Measurements from ENCODE around the gene PPP2R2B. TPM values are rescaled to one million over a fixed set of nuclear protein-coding genes. Genes with fewer than 3 reads are reported as not detected.

PPP2R2B gene
- total RNA-seq, 1 experiment from 2014 or later, result not detected

DNA sequence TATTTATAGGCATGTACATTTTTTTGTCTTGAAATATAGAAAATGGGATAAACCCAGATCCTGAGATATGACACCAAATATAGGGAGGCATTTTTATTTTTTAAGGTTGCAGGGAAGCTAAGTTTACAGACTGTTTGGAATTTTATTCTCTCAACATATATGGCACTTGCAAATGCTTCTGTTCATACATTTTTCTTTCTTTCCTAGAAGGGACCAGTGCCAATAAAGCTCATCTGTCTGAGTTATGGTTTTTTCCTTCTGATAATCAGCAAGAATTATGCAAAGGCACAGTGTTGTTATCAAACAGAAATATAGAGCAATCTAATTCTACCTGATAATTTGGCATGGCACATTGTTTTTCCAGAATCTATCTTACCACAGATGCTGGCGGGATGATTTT is 205.7 kb downstream of the PPP2R2B start:
- Histone ChIP-seq H3K27me3 (ENCODE audit: insufficient read depth, low read length) (peaks cover 9% of the 10 kb centered on the region; the same call in 1 of the 2 replicates), H3K4me1 (ENCODE audit: control insufficient read depth in 1 of 2, insufficient read depth in 2 of 2, low read length in 2 of 2) (no peaks in the 10 kb centered on the region), H3K4me2 (ENCODE audit: low read length) (no peak overlapping the region), H3K27ac (ENCODE audit: low read depth, low read length) (no peak overlapping the region), H3K9me2 (ENCODE audit: insufficient read depth) (no peaks in the 10 kb centered on the region), H2AFZ (ENCODE audit: low read depth, low read length, poor library complexity, severe bottlenecking) (no peak overlapping the region), H4K20me1 (ENCODE audit: insufficient read depth) (no peaks in the 10 kb centered on the region), H3K9ac (ENCODE audit: low read length) (no peak overlapping the region), H3K36me3 (ENCODE audit: control insufficient read depth in 1 of 2, insufficient read depth in 2 of 2, low read length in 2 of 2) (no peaks in the 10 kb centered on the region), H3K9me3 (ENCODE audit: control insufficient read depth in 1 of 2, insufficient read depth in 1 of 2, low read depth in 1 of 2, low read length in 2 of 2) (no peaks in the 10 kb centered on the region), H3K4me3 (replicated peaks in 1 of 2; ENCODE audit: low read depth in 1 of 2, low read length in 2 of 2) (no peak overlapping the region), H3K79me2 (ENCODE audit: insufficient read depth, low read length) (no peaks in the 10 kb centered on the region)
- RAD21 ChIA-PET (ENCODE audit: low non-redundant PET in 1 of 2, low total read pairs in 2 of 2, uncharacterized antibody in 2 of 2, unreplicated experiment in 2 of 2), result no interaction called here
- POLR2A ChIA-PET, result no interaction called here
- intact Hi-C loops (cut with micrococcal nuclease), result no loop called here
- TF ChIP-seq ZNF274 (IDR thresholded peaks at IDR 0.05; ENCODE audit: low read depth, low read length), result no peak
- no peak for TF ChIP-seq SP1 (IDR thresholded peaks at IDR 0.05; ENCODE audit: low read depth)
- TF ChIP-seq JUND (IDR thresholded peaks at IDR 0.05), result no peak
- TF ChIP-seq EZH2 (IDR thresholded peaks at IDR 0.05), result no peak
- no peak for TF ChIP-seq RAD21 (IDR thresholded peaks at IDR 0.05; ENCODE audit: low read depth)
- TF ChIP-seq CEBPB (IDR thresholded peaks at IDR 0.05; ENCODE audit: low read depth), result no peak
- TF ChIP-seq, protein P1, sequence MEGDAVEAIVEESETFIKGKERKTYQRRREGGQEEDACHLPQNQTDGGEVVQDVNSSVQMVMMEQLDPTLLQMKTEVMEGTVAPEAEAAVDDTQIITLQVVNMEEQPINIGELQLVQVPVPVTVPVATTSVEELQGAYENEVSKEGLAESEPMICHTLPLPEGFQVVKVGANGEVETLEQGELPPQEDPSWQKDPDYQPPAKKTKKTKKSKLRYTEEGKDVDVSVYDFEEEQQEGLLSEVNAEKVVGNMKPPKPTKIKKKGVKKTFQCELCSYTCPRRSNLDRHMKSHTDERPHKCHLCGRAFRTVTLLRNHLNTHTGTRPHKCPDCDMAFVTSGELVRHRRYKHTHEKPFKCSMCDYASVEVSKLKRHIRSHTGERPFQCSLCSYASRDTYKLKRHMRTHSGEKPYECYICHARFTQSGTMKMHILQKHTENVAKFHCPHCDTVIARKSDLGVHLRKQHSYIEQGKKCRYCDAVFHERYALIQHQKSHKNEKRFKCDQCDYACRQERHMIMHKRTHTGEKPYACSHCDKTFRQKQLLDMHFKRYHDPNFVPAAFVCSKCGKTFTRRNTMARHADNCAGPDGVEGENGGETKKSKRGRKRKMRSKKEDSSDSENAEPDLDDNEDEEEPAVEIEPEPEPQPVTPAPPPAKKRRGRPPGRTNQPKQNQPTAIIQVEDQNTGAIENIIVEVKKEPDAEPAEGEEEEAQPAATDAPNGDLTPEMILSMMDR (IDR thresholded peaks at IDR 0.05 in 2 of 3, conservative IDR thresholded peaks at IDR 0.05 in 1 of 3; ENCODE audit: borderline replicate concordance in 1 of 3, insufficient read depth in 1 of 3, low read depth in 2 of 3, low read length in 2 of 3), result no peak
- TF ChIP-seq, protein P2, sequence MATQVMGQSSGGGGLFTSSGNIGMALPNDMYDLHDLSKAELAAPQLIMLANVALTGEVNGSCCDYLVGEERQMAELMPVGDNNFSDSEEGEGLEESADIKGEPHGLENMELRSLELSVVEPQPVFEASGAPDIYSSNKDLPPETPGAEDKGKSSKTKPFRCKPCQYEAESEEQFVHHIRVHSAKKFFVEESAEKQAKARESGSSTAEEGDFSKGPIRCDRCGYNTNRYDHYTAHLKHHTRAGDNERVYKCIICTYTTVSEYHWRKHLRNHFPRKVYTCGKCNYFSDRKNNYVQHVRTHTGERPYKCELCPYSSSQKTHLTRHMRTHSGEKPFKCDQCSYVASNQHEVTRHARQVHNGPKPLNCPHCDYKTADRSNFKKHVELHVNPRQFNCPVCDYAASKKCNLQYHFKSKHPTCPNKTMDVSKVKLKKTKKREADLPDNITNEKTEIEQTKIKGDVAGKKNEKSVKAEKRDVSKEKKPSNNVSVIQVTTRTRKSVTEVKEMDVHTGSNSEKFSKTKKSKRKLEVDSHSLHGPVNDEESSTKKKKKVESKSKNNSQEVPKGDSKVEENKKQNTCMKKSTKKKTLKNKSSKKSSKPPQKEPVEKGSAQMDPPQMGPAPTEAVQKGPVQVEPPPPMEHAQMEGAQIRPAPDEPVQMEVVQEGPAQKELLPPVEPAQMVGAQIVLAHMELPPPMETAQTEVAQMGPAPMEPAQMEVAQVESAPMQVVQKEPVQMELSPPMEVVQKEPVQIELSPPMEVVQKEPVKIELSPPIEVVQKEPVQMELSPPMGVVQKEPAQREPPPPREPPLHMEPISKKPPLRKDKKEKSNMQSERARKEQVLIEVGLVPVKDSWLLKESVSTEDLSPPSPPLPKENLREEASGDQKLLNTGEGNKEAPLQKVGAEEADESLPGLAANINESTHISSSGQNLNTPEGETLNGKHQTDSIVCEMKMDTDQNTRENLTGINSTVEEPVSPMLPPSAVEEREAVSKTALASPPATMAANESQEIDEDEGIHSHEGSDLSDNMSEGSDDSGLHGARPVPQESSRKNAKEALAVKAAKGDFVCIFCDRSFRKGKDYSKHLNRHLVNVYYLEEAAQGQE (IDR thresholded peaks at IDR 0.05; ENCODE audit: low read depth), result no peak
- TF ChIP-seq, protein P3, sequence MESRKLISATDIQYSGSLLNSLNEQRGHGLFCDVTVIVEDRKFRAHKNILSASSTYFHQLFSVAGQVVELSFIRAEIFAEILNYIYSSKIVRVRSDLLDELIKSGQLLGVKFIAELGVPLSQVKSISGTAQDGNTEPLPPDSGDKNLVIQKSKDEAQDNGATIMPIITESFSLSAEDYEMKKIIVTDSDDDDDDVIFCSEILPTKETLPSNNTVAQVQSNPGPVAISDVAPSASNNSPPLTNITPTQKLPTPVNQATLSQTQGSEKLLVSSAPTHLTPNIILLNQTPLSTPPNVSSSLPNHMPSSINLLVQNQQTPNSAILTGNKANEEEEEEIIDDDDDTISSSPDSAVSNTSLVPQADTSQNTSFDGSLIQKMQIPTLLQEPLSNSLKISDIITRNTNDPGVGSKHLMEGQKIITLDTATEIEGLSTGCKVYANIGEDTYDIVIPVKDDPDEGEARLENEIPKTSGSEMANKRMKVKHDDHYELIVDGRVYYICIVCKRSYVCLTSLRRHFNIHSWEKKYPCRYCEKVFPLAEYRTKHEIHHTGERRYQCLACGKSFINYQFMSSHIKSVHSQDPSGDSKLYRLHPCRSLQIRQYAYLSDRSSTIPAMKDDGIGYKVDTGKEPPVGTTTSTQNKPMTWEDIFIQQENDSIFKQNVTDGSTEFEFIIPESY (IDR thresholded peaks at IDR 0.05; ENCODE audit: extremely low read depth, insufficient replicate concordance, low read length), result no peak
- no peak for TF ChIP-seq TCF7L2 (IDR thresholded peaks at IDR 0.05; ENCODE audit: borderline replicate concordance, extremely low read depth, insufficient read depth, insufficient read length)
- TF ChIP-seq, protein P4, sequence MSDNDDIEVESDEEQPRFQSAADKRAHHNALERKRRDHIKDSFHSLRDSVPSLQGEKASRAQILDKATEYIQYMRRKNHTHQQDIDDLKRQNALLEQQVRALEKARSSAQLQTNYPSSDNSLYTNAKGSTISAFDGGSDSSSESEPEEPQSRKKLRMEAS (IDR thresholded peaks at IDR 0.05), result no peak
- no peak for TF ChIP-seq YY1 (IDR thresholded peaks at IDR 0.05; ENCODE audit: extremely low read depth, insufficient replicate concordance, low read depth, low read length)
- TF ChIP-seq SIN3A (IDR thresholded peaks at IDR 0.05; ENCODE audit: low read depth), result no peak
- TF ChIP-seq, protein P5, sequence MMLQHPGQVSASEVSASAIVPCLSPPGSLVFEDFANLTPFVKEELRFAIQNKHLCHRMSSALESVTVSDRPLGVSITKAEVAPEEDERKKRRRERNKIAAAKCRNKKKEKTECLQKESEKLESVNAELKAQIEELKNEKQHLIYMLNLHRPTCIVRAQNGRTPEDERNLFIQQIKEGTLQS (IDR thresholded peaks at IDR 0.05), result no peak
- ATAC-seq, result no peak
- CTCF ChIA-PET, result no interaction called here
- BruUV-seq (replicated peaks), result no TSS peak
- no peak for DNase-seq (ENCODE audit: low read depth, low spot score)
